ENCODE data around the gene INPP4B.

INPP4B gene

DNA sequence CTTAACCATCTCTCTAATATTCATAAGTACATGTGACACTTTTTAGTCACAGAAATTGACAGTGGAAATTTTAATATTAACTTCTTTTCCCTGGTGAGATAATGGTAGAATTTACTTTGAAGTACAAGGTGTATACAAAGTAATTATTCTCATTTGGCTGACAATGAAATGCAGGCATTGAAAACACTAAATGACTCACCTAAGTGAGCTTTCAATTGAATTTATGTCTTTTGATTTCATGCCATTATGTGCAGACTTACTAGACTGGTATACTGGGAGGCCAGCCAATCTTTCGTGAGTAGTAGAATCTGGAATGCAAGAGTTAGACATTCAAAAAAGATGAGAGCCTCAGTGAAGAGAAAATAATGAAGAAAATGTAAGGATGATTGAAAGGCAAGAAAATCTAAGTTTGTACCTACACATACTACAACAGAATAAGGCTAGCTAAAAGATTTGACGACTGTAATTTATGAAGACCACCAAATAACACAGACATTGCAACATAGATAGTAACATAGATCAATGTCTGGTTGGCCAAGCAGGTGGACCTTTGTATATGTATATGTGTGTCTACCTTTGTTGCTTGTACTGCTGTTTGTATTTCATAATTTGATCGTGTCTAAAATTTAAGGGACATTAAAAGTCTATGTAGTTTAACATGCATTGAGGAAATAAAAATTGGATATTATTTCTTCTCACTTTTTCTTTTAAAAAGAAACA, 750.1 kb downstream of the INPP4B start:
- Histone ChIP-seq H3K36me3 (ENCODE audit: control insufficient read depth, insufficient read depth, low read length) (no peaks in the 10 kb centered on the region), H3K4me3 (replicated peaks; ENCODE audit: low read depth, low read length) (no peak overlapping the region), H3K27me3 (replicated peaks; ENCODE audit: control insufficient read depth, insufficient read depth, low read length) (no peaks in the 10 kb centered on the region)
- TF ChIP-seq, protein P1, sequence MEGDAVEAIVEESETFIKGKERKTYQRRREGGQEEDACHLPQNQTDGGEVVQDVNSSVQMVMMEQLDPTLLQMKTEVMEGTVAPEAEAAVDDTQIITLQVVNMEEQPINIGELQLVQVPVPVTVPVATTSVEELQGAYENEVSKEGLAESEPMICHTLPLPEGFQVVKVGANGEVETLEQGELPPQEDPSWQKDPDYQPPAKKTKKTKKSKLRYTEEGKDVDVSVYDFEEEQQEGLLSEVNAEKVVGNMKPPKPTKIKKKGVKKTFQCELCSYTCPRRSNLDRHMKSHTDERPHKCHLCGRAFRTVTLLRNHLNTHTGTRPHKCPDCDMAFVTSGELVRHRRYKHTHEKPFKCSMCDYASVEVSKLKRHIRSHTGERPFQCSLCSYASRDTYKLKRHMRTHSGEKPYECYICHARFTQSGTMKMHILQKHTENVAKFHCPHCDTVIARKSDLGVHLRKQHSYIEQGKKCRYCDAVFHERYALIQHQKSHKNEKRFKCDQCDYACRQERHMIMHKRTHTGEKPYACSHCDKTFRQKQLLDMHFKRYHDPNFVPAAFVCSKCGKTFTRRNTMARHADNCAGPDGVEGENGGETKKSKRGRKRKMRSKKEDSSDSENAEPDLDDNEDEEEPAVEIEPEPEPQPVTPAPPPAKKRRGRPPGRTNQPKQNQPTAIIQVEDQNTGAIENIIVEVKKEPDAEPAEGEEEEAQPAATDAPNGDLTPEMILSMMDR (IDR thresholded peaks at IDR 0.05; ENCODE audit: insufficient read depth, low read length, poor library complexity, severe bottlenecking): no peak
- no peak for DNase-seq (ENCODE audit: extremely low read depth, insufficient read length)

DNA sequence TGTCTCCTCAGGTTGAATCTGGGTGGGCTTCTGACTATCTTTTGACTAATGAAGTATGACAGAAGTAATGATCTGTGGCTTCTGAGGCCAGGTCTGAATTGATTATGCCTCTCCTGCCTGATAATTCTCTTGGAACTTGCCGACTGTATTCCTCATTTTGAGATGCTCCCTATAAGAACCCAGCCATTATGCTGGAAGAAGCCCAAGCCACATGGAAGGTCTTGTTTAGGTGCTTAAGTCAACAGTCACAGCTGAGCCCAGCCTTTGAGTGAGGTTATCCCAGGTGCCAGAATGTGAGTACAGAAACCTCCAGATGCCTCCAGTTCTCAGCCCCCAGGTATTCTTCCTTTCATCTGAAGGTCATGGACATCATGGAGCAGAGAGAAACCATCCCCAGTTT, 753.2 kb downstream of the INPP4B start:
- H3K4me3 ChIP-seq (replicated peaks; ENCODE audit: low read depth, low read length): no peak overlapping the region
- no peak for DNase-seq (ENCODE audit: extremely low read depth, insufficient read length)
- TF ChIP-seq, protein P1 (IDR thresholded peaks at IDR 0.05; ENCODE audit: insufficient read depth, low read length, poor library complexity, severe bottlenecking): no peak
- no peaks in the 10 kb centered on the region for H3K27me3 ChIP-seq (replicated peaks; ENCODE audit: control insufficient read depth, insufficient read depth, low read length)
- H3K36me3 ChIP-seq (ENCODE audit: control insufficient read depth, insufficient read depth, low read length): no peaks in the 10 kb centered on the region

DNA sequence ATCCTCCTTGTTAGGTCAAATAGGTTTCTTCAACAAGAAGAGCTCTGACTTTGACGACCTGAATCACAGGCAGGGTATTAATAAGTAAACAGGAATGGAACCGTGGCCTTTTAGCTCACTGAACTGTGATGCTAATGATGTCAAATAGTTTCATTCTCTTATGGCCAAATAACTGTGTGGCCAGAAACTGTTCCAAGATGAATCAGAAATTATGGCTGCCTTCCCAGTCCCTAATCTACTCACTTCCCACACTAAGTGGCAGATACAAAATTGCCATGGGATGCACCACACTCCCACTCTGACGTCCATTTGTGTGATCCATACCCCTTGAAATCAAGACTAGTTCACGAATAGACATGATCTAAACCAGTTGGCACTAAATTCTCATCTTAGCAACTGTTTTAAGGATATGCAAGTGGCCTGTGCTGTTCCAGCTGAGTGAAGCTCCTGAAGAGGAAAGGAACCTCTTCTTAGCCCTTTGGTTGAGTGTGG, 754.4 kb downstream of the INPP4B start:
- no peaks in the 10 kb centered on the region for H3K27me3 ChIP-seq (replicated peaks; ENCODE audit: control insufficient read depth, insufficient read depth, low read length)
- H3K36me3 ChIP-seq (ENCODE audit: control insufficient read depth, insufficient read depth, low read length): no peaks in the 10 kb centered on the region
- no peak overlapping the region for H3K4me3 ChIP-seq (replicated peaks; ENCODE audit: low read depth, low read length)
- DNase-seq (ENCODE audit: extremely low read depth, insufficient read length): no peak
- TF ChIP-seq, protein P1 (IDR thresholded peaks at IDR 0.05; ENCODE audit: insufficient read depth, low read length, poor library complexity, severe bottlenecking): no peak

DNA sequence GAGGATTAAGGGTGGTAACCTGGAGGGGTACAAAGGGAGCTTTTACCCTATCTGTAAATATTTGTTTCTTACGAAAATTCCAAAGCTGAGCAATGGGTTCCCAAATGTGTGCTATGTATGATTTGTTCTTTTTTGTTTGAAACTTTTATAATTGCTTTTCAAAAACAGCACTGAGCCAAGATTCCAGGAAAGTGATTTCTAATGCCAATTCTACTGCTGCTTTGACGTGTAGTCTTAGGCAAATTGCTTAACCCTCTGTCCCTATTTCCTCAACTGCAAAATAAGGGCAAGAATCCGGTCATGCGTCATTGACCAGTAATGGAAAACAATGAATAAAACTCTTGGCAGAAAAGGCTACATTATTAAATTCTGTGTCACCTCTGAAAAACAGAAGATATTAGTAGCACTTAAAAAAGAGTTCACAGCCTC, 755.0 kb downstream of the INPP4B start:
- TF ChIP-seq, protein P1 (IDR thresholded peaks at IDR 0.05; ENCODE audit: insufficient read depth, low read length, poor library complexity, severe bottlenecking): no peak
- no peaks in the 10 kb centered on the region for H3K27me3 ChIP-seq (replicated peaks; ENCODE audit: control insufficient read depth, insufficient read depth, low read length)
- no peaks in the 10 kb centered on the region for H3K36me3 ChIP-seq (ENCODE audit: control insufficient read depth, insufficient read depth, low read length)
- DNase-seq (ENCODE audit: extremely low read depth, insufficient read length): no peak
- no peak overlapping the region for H3K4me3 ChIP-seq (replicated peaks; ENCODE audit: low read depth, low read length)

DNA sequence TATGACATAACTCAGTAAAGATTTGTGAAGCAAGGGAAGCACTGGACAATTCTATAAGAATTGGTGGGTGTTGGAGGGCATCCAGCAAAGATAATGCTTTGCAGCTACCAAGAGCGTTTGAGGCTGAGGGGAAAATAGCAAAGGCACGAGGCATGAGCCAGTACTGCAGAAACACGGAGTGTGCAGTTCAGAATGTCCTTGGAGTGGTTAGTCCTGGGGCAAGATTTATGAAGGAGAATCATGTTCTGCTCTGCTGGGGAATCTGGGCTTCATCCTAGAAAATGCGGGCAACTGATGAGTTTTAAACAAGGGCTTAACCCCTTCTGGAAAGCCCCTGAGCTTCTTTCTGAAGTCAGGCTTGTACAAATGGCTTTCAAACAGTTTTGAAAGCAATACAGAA, 757.2 kb downstream of the INPP4B start:
- Histone ChIP-seq H3K4me3 (replicated peaks; ENCODE audit: low read depth, low read length) (no peak overlapping the region), H3K36me3 (ENCODE audit: control insufficient read depth, insufficient read depth, low read length) (no peaks in the 10 kb centered on the region), H3K27me3 (replicated peaks; ENCODE audit: control insufficient read depth, insufficient read depth, low read length) (no peaks in the 10 kb centered on the region)
- TF ChIP-seq, protein P1 (IDR thresholded peaks at IDR 0.05; ENCODE audit: insufficient read depth, low read length, poor library complexity, severe bottlenecking): no peak
- DNase-seq (ENCODE audit: extremely low read depth, insufficient read length): no peak
